Endothelial cell of umbilical vein (primary cell): ENCODE measurements around the gene RD3L. TPM values are rescaled to one million over a fixed set of nuclear protein-coding genes. Genes with fewer than 3 reads are reported as not detected.

Experiments used
- BruUV-seq: library from RNA; stranded (reverse); fragments of 400-500 nt; replicated peaks from 2 replicates; lab custom pipeline; 2021; lab: Mats Ljungman, UMichigan
- CTCF ChIA-PET: fragments of 300-600, 350-600 bp; sonication (Branson Sonifier 250); formaldehyde crosslinking; loops from one replicate; lab custom pipeline; 2021; ENCODE audit warnings: antibody characterized with exemption, inconsistent platforms; lab: Charles Lee
- POLR2A ChIA-PET: fragments of 300-600, 350-600 bp; sonication (Branson Sonifier 250); formaldehyde crosslinking; loops from one replicate; lab custom pipeline; 2021; ENCODE audit warnings: antibody characterized with exemption, inconsistent platforms; lab: Charles Lee
- DNase-seq: peaks from one replicate; pipeline ENCODE4 v3.0.0-alpha.2; 2011; ENCODE audit warnings: low read depth, low spot score
- FAIRE-seq: peaks from 2 replicates; lab custom pipeline; 2011; peaks lifted over from hg19 to GRCh38; lab: Jason Lieb, UNC
- H2AFZ ChIP-seq: 2 replicates; pipeline ENCODE4 v1.6.0; 2012; ENCODE audit warnings: low read depth, low read length, control low read depth, inconsistent platforms
- H3K27ac ChIP-seq: 2 replicates; pipeline ENCODE4 v1.5.1; 2011; ENCODE audit warnings: low read depth, mild to moderate bottlenecking, control low read depth, low read length, moderate library complexity; ENCODE audit not compliant: insufficient read depth
- H3K27me3 ChIP-seq, 2 experiments: 2 replicates each; pipeline versions ENCODE4 v1.6.0 to v1.6.1; 2011; ENCODE audit warnings: low read length in 2 of 2, mixed read lengths in 1 of 2; ENCODE audit not compliant: control insufficient read depth in 2 of 2, insufficient read depth in 2 of 2
- H3K36me3 ChIP-seq, 2 experiments: 2 replicates in 1 of 2; 3 replicates in 1 of 2; pipeline ENCODE4 v1.5.1; 2011; ENCODE audit warnings: low read length in 2 of 2, mild to moderate bottlenecking in 1 of 2, moderate library complexity in 1 of 2; ENCODE audit not compliant: control insufficient read depth in 2 of 2, insufficient read depth in 2 of 2; ENCODE audit errors: extremely low read depth in 1 of 2
- H3K4me1 ChIP-seq: 3 replicates; pipeline ENCODE4 v1.5.1; 2011; ENCODE audit warnings: mild to moderate bottlenecking, low read length; ENCODE audit not compliant: control insufficient read depth, insufficient read depth; ENCODE audit errors: extremely low read depth
- H3K4me2 ChIP-seq: 2 replicates; pipeline ENCODE4 v1.6.1; 2011; ENCODE audit warnings: low read length, control low read depth, mixed read lengths; ENCODE audit not compliant: insufficient read depth
- H3K4me3 ChIP-seq, 3 experiments: fragments of 200-600 bp in 1 of 3; sonication (generic), shearing (Covaris generic) in 1 of 3; replicated peaks in 1 of 3; 2 replicates each; pipeline ENCODE4 v1.5.1; 2011 to 2016; ENCODE audit warnings: control low read depth in 3 of 3, low read length in 3 of 3, mild to moderate bottlenecking in 2 of 3, inconsistent platforms in 1 of 3, low read depth in 1 of 3, moderate library complexity in 1 of 3; ENCODE audit not compliant: insufficient read depth in 1 of 3
- H3K79me2 ChIP-seq: 2 replicates; pipeline ENCODE4 v1.6.0; 2012; ENCODE audit warnings: low read length, inconsistent platforms; ENCODE audit not compliant: control insufficient read depth, insufficient read depth
- H3K9ac ChIP-seq: replicated peaks from 2 replicates; pipeline ENCODE3; 2011; ENCODE audit warnings: low read length, control low read depth; ENCODE audit not compliant: insufficient read depth; ENCODE audit errors: extremely low read depth
- H3K9me1 ChIP-seq: replicated peaks from 3 replicates; pipeline ENCODE4 v1.6.0; 2011; ENCODE audit warnings: mild to moderate bottlenecking, low read length; ENCODE audit not compliant: control insufficient read depth, insufficient read depth; ENCODE audit errors: extremely low read depth
- H3K9me3 ChIP-seq: replicated peaks from 2 replicates; pipeline ENCODE4 v1.5.1; 2012; ENCODE audit warnings: low read length, inconsistent platforms; ENCODE audit not compliant: control insufficient read depth, insufficient read depth
- H4K20me1 ChIP-seq: replicated peaks from 2 replicates; pipeline ENCODE3; 2011; ENCODE audit warnings: mild to moderate bottlenecking, low read length; ENCODE audit not compliant: control insufficient read depth, insufficient read depth; ENCODE audit errors: extremely low read depth
- EZH2 ChIP-seq: IDR thresholded peaks from 2 replicates; pipeline ENCODE4 v1.6.1; 2012; ENCODE audit warnings: borderline replicate concordance, low read depth, mild to moderate bottlenecking, moderate library complexity, low read length, inconsistent platforms; ENCODE audit not compliant: severe bottlenecking
- FOS ChIP-seq: IDR thresholded peaks from 2 replicates; pipeline ENCODE4 v1.6.1; 2011; ENCODE audit warnings: mild to moderate bottlenecking, low read length, moderate library complexity, borderline replicate concordance; ENCODE audit not compliant: insufficient read depth
- GATA2 ChIP-seq: IDR thresholded peaks from 2 replicates; pipeline ENCODE4 v1.7.0; 2011; ENCODE audit warnings: low read depth, mild to moderate bottlenecking, moderate library complexity, mixed read lengths, low read length; ENCODE audit not compliant: insufficient read length, insufficient read depth
- JUN ChIP-seq: IDR thresholded peaks from 2 replicates; pipeline ENCODE4 v1.6.1; 2011; ENCODE audit warnings: borderline replicate concordance, low read depth; ENCODE audit not compliant: insufficient read length, insufficient read depth
- MAX ChIP-seq: IDR thresholded peaks from 2 replicates; pipeline ENCODE4 v1.6.1; 2011; ENCODE audit not compliant: insufficient read depth, insufficient read length
- MYC ChIP-seq: IDR thresholded peaks from one replicate; pipeline ENCODE4 v1.6.1; 2011; ENCODE audit warnings: mild to moderate bottlenecking, low read depth, low read length
- POLR2A ChIP-seq: IDR thresholded peaks from 2 replicates; pipeline ENCODE4 v1.6.1; 2012; ENCODE audit warnings: low read depth, mild to moderate bottlenecking, control low read depth, low read length
- POLR2AphosphoS5 ChIP-seq: IDR thresholded peaks from 2 replicates; pipeline ENCODE4 v1.6.1; 2012; ENCODE audit warnings: low read depth, mild to moderate bottlenecking, control low read depth, low read length, moderate library complexity; ENCODE audit not compliant: insufficient read depth
- dilution Hi-C: fragments of 300-500 bp; cut with MboI; formaldehyde crosslinking; loops from one replicate; pipeline ENCODE4 v1.15.0; 2019; ENCODE audit warnings: low sequenced_read_pairs; ENCODE audit not compliant: extremely low pct_ligation_motif_present
- intact Hi-C: fragments of 100-400 bp; cut with micrococcal nuclease; formaldehyde crosslinking; loops from one replicate; pipeline ENCODE4 v1.10.0; 2022
- polyA plus RNA-seq, 4 experiments: library from polyadenylated mRNA; depleted of rRNA in 3 of 4; stranded (reverse) in 3 of 4; unstranded in 1 of 4; fragments of >200 nt; gene quantifications; 2 replicates each; pipeline versions ENCODE4 v1.2.1 to v1.2.3, GENCODE V29; 2011 to 2012; ENCODE audit warnings: missing spikeins in 1 of 4
- total RNA-seq: library from RNA; stranded (reverse); gene quantifications from 2 replicates; pipeline ENCODE4 v1.2.3, GENCODE V29; 2021
- TF ChIP-seq, protein P1 (sequence below), 2 donors: IDR thresholded peaks; 1 replicate in 1 of 2; 2 replicates in 1 of 2; pipeline ENCODE4 v1.5.1; 2011; ENCODE audit warnings: low read length in 2 of 2, mild to moderate bottlenecking in 2 of 2, moderate library complexity in 2 of 2, control low read depth in 1 of 2, inconsistent platforms in 1 of 2, low read depth in 1 of 2; ENCODE audit not compliant: insufficient read depth in 1 of 2; ENCODE audit errors: extremely low read depth in 1 of 2

The RD3L gene
- total and polyA plus RNA-seq, 2 donors (not counting 3 experiments of a cell fraction or from before 2014, with no cell fraction given): not detected

- FAIRE-seq (no peak), DNase-seq (no peak)
- BruUV-seq: no TSS peak
- Histone ChIP-seq H3K9ac (no peak overlapping the region), H3K4me2 (no peak overlapping the region), H4K20me1 (no peaks in the 10 kb centered on the region), H3K79me2 (no peaks in the 10 kb centered on the region), H3K4me3 (no peak overlapping the region), H3K4me1 (no peaks in the 10 kb centered on the region), H3K27ac (no peak overlapping the region), H3K9me3 (no peaks in the 10 kb centered on the region), H3K9me1 (no peaks in the 10 kb centered on the region), H3K36me3 (no peaks in the 10 kb centered on the region), H2AFZ (peak overlapping the region; percentile 21), H3K27me3 (peaks cover 3% of the 10 kb centered on the region in 2 experiments)
- TF ChIP-seq POLR2A: no peak
- no peak for TF ChIP-seq FOS
- TF ChIP-seq, protein P1, sequence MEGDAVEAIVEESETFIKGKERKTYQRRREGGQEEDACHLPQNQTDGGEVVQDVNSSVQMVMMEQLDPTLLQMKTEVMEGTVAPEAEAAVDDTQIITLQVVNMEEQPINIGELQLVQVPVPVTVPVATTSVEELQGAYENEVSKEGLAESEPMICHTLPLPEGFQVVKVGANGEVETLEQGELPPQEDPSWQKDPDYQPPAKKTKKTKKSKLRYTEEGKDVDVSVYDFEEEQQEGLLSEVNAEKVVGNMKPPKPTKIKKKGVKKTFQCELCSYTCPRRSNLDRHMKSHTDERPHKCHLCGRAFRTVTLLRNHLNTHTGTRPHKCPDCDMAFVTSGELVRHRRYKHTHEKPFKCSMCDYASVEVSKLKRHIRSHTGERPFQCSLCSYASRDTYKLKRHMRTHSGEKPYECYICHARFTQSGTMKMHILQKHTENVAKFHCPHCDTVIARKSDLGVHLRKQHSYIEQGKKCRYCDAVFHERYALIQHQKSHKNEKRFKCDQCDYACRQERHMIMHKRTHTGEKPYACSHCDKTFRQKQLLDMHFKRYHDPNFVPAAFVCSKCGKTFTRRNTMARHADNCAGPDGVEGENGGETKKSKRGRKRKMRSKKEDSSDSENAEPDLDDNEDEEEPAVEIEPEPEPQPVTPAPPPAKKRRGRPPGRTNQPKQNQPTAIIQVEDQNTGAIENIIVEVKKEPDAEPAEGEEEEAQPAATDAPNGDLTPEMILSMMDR (IDR thresholded peaks at IDR 0.05; ENCODE audit: extremely low read depth in 1 of 2, insufficient read depth in 1 of 2, low read depth in 1 of 2, low read length in 2 of 2): no peak
- TF ChIP-seq MYC: no peak
- no peak for TF ChIP-seq MAX
- TF ChIP-seq JUN: no peak
- no peak for TF ChIP-seq GATA2
- no peak for TF ChIP-seq POLR2AphosphoS5
- TF ChIP-seq EZH2: no peak
- CTCF ChIA-PET: interaction anchor here (0.6 to 1.1 kb wide), 4 partner anchors 8 to 152 kb away, joined by 3 to 4 read pairs (median 4); no protein-coding TSS in a partner anchor
- dilution Hi-C loops (no loop called here), intact Hi-C loops (no loop called here)
- POLR2A ChIA-PET: no interaction called here
These were observed 18.2 kb upstream of the RD3L start for GRCh38 chr14:103960457-103961055.
